Measurements from ENCODE around the gene PITPNM3. TPM values are rescaled to one million over a fixed set of nuclear protein-coding genes. Genes with fewer than 3 reads are reported as not detected.

Gene PITPNM3
- total RNA-seq, 6 experiments from 2014 or later, result 0.94 to 1.1 (median 1.0) TPM

DNA sequence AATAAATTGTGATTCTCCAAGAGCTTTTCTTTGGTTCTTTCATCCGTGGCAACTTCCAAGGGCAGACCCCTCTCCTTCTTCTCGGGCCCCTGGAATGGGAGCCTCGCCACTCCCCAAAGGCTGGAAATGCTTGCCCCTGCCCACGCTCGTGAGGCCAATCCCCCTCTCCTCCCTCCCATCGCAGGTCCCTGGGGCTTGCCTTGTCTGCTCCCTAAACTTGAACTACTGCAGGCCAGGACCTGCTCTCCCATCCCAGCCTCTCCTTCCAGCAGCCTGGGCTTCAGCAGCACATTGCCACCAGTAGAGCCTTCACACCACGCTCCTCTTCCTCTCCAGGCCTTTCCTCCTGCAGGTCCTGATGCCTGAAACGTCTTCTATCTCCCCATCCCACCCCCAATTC is 11.1 kb downstream of the PITPNM3 start:
- no peak for TF ChIP-seq CTCF (IDR thresholded peaks at IDR 0.05)
- DNase-seq, result no peak
- Mint-ChIP-seq H3K4me3 (no peak overlapping the region), H3K4me1 (ENCODE audit: low read depth) (peaks cover 9% of the 10 kb centered on the region), H3K9me3 (no peaks in the 10 kb centered on the region), H3K36me3 (ENCODE audit: low read depth) (no peaks in the 10 kb centered on the region), H3K27me3 (ENCODE audit: insufficient read depth) (peaks cover 33% of the 10 kb centered on the region), H3K27ac (no peak overlapping the region)

DNA sequence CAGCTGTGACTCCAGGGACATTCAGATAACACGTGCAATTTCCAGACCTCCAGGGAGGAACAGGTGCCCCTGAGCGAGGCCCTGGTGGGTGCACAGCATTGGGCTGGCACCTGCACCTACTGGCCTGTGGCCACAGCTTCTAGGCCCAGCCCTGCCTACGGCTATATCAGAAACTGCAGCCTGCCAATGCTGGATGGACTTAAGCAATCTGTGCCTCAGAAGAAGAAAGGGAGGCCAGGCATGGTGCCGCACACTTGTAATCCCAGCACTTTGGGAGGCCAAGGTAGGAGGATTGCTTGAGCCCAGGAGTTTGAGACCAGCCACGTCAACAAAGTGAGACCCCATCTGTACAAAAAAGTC is 12.4 kb downstream of the PITPNM3 start:
- DNase-seq, result no peak
- Mint-ChIP-seq H3K27ac (no peak overlapping the region), H3K36me3 (ENCODE audit: low read depth) (peaks cover 3% of the 10 kb centered on the region; the same call in 1 of the 2 replicates), H3K4me3 (no peak overlapping the region), H3K27me3 (ENCODE audit: insufficient read depth) (peaks cover 34% of the 10 kb centered on the region), H3K4me1 (ENCODE audit: low read depth) (peaks cover 9% of the 10 kb centered on the region), H3K9me3 (peaks cover 3% of the 10 kb centered on the region; the same call in 1 of the 2 replicates)
- no peak for TF ChIP-seq CTCF (IDR thresholded peaks at IDR 0.05)

DNA sequence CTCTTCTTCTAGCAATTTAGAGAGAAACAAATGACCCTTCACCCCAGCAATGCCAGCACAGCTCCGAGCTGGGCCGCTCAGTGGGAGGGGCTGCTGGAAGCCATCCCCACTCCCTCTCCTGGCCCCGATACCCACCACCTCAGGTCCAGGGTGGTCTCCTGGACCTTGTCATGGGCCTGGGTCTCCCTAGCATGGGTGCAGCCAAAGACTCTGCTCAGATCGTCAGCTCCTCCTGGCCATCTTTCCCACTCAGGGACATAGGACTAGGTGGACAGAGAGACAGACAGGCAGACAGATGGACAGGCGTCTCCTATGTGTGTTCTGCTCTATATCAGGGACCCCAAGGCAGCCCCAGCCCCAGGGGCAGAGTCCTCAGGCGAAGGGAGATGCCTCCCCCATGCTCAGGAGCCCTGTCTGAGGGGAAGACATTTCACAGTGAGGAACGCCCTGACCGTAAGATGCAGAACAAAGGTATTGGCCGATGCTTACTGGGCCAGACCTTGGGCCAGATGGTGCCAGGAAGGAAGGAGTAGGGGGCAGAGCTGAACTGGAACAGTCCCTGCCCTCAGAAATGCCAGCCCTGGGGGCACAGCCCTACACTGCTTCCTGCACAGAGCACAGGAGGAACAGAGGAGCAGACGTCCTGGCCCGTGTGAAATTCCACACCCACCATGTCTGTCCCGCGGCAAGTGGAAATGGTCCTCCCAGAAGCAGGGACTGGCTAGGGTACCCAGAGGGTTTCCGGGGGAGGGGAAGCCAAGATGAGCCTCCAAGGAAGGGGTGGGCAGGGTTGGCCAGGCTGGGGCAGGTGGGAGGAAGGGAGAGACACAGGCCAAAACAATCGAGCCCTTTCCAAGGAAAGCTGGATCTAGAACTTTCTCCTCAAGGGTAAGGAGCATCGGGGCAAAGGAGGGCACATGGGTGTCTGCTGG is 13.0 kb downstream of the PITPNM3 start:
- Mint-ChIP-seq H3K27me3 (ENCODE audit: insufficient read depth) (peaks cover 35% of the 10 kb centered on the region), H3K27ac (no peak overlapping the region), H3K9me3 (peaks cover 9% of the 10 kb centered on the region; the same call in 1 of the 2 replicates), H3K4me3 (no peak overlapping the region), H3K4me1 (ENCODE audit: low read depth) (peaks cover 4% of the 10 kb centered on the region), H3K36me3 (ENCODE audit: low read depth) (peaks cover 10% of the 10 kb centered on the region; the same call in 1 of the 2 replicates)
- no peak for TF ChIP-seq CTCF (IDR thresholded peaks at IDR 0.05)
- DNase-seq, result no peak

DNA sequence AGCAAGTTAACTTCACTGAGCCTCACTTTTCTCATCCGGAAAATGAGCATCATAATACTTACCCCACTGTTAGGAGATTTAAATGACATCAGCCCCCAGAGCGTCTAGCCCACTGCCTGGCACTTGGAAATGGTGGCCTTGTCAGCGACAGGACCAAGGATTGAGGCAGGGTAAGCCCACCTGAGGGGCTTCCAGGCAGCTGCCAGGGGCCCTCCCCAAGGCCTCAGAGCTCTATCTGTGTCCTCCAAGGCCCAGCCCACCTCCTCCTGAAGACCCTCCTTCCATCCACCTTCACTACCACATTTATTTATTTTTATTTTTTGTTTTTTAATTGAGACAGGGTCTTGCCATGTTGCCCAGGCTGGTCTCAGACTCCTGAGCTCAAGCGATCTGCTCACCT is 13.8 kb downstream of the PITPNM3 start:
- Mint-ChIP-seq H3K9me3 (peaks cover 10% of the 10 kb centered on the region; the same call in 1 of the 2 replicates), H3K27ac (no peak overlapping the region), H3K27me3 (ENCODE audit: insufficient read depth) (peaks cover 40% of the 10 kb centered on the region), H3K4me1 (ENCODE audit: low read depth) (no peaks in the 10 kb centered on the region), H3K36me3 (ENCODE audit: low read depth) (peaks cover 13% of the 10 kb centered on the region; the same call in 1 of the 2 replicates), H3K4me3 (no peak overlapping the region)
- DNase-seq, result no peak
- no peak for TF ChIP-seq CTCF (IDR thresholded peaks at IDR 0.05)

- Mint-ChIP-seq H3K27me3 (ENCODE audit: insufficient read depth) (peaks cover 42% of the 10 kb centered on the region), H3K4me1 (ENCODE audit: low read depth) (no peaks in the 10 kb centered on the region), H3K4me3 (no peak overlapping the region), H3K36me3 (ENCODE audit: low read depth) (peaks cover 13% of the 10 kb centered on the region; the same call in 1 of the 2 replicates), H3K9me3 (peaks cover 10% of the 10 kb centered on the region; the same call in 1 of the 2 replicates), H3K27ac (no peak overlapping the region)
- DNase-seq, result no peak
- TF ChIP-seq CTCF (IDR thresholded peaks at IDR 0.05), result no peak
Observed at GRCh38 chr17:6541886-6542285, 14.5 kb downstream of the PITPNM3 start.

Data from HFFc6 (cell line).